ENCODE data around the gene GJD3.

The GJD3 gene

GRCh38 chr17:40351359-40352236 lies 12.9 kb downstream of the GJD3 start:
- DNase-seq (ENCODE audit: low read depth), result no peak

DNA sequence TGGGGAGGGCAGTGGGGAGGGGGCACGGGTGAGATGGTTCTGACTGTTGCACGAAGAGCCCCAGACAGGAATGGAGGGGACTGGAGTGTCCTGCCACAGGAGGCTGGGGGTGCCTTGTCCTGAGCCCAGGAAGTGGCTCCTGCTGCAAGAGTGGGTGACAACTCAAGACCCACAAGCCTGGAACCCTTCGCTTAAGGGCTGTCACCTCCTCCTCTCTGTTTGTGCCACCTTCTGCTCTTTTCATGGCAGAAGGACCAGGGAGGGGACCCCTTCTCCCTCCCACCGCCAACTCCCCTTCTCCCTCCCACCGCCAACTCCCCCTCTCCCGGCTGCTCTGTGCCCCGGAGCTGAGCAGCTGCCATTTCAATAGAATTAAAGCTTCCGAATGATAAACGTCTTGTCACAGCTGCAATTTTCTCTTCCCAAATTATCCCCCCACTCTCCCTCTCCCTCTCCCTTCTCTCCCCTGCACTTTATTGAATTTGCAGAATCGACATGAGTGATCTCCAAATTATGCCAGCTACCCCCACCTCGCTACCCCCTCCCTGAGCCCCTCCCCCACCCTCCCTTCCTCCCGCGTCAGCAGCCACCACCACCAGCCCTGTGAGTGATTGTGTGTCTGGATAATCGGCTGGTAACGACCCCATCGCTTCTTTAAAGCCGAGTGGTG lies 13.7 kb downstream of the GJD3 start:
- no peak for DNase-seq (ENCODE audit: low read depth)

DNA sequence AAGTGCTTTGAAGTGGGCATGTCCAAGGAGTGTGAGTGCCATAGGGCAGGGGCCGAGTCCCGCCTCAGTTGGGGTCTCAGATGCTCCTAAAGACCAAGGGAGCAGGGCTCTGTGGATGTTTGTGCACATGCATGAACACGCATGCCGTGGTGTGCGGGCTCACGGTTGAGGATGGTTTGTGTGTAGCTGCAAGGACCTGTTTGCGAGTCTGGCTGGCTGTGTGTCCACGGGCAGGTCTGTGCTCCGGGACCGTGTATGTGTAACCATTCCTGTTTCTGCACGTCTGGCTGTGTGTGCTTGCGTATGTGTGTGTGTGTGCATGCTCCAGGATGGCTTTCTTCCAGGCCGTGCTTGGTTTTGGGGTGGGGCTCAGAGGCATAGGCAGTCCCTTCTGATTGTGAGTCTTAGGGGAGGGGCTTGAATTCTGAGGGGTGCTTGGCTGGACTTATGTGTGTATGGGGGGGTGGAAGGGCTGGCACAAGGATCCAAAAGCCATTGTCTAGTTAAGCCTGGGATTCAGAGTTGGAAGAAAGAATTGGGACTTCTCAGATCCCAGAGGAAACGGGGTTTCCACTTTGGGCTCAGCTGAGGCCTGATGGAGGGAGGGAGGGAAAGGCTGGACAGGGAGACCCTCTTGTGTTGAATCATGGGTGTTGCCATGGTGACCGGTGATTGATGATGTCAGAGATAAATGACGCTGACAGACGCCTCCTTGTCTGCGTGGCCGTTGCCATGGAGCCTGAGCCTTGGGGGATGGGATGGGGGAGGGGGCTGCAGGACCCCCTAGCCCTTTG lies 14.4 kb downstream of the GJD3 start:
- DNase-seq (ENCODE audit: low read depth), result no peak

GRCh38 chr17:40349477-40349894 lies 15.1 kb downstream of the GJD3 start:
- no peak for DNase-seq (ENCODE audit: low read depth)

- no peak for DNase-seq (ENCODE audit: low read depth)
Observed at GRCh38 chr17:40348562-40349476, 15.7 kb downstream of the GJD3 start.

- no peak for DNase-seq (ENCODE audit: low read depth)
Observed at GRCh38 chr17:40348136-40348504, 16.4 kb downstream of the GJD3 start.

DNA sequence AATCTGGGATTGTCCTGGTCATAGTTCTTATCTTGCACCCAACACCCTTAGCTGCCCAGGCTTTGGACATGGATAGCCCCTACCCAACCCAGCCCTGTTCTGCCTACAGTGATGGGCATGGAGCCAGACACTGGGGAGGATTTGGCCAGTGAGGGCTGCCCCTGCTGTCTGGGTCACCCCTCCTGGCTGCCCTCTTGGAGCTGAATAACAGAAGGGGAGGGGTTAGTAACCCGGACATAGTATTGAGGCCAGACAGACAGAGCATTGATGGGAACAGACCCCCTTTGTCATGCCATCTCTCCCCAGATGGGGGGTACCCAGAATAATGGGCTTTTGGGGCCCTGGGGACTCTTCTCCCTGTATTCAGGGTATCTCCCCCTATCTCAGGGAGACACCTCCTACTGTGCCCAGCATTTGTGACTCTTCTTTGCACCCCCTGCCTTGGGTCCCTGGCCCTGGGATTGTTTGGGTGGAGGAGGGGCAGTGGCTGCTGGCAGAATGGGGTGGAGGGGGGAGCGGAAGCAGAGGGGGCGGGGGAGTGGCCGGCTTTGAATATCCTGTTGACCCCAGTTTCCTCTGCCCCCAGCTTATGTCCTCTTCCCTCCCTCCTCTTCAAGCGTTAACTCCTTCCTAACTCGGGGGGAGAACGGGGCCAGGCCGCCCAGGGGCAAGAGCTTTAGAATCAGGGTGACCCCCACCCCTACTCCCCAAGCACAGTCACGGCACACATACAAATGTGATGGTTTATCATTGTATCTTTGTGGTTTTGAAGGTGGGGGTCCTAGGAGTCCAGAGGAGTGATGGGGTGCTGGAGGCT lies 17.0 kb downstream of the GJD3 start:
- DNase-seq (ENCODE audit: low read depth), result no peak

DNA sequence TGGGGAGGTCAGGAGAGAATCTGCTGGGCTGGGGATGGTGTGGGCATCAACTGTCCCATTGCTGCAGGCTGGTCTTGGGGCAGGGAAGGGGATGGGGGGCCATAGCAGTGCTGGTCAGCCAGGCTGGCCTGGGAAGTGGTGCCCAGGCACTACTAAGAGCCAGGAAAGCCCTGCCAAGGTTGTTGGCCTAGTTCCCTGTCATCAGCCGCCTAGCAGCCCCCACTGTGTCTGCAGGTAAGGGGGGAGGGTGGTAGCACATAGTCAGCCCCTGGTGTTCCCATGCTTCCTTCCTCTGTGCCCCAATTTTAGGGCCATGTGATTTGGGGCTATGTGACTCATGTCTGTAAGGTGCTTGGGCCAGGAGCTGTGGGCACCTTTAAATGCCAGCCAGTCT lies 17.8 kb downstream of the GJD3 start:
- DNase-seq (ENCODE audit: low read depth), result no peak

GRCh38 chr17:40345994-40346764 lies 18.4 kb downstream of the GJD3 start:
- DNase-seq (ENCODE audit: low read depth), result no peak

- DNase-seq (ENCODE audit: low read depth), result no peak
Observed at GRCh38 chr17:40345161-40345993, 19.2 kb downstream of the GJD3 start.

DNA sequence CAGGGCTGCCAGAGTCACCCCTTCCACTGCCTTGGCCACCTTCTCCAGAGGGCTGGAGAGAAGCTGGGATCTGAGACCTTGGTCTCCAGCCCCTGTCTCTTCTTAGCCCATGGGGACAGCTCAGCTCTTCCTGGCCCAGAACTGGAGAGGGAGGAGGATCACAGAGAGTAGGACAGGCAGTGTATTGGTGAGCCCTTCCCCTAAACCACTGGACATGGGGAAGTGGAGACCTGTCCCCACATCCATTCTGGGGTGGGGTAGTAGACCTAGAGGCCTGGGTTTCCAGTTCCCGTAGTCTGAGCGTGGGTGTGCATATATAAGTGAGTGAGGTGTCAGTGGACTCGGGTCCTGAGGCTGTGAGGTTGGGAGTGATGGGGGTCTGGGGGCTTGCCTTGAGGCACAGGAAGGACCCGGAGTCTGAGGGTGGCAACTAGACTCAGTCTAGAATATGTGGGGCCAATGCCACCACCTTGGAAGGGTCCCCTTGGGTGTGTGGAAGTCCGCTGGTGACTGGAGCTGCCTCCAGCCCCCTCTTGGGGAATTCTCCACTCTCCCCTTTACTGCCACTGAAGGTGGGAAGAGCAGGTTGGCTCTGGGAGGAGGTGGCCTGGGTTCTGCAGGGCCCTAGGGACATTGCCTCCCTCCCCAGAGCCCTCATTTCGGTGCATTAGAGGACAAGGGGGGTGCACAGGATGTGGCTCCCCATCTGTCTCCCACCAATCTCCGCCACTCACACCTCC lies 19.9 kb downstream of the GJD3 start:
- DNase-seq (ENCODE audit: low read depth), result no peak

DNA sequence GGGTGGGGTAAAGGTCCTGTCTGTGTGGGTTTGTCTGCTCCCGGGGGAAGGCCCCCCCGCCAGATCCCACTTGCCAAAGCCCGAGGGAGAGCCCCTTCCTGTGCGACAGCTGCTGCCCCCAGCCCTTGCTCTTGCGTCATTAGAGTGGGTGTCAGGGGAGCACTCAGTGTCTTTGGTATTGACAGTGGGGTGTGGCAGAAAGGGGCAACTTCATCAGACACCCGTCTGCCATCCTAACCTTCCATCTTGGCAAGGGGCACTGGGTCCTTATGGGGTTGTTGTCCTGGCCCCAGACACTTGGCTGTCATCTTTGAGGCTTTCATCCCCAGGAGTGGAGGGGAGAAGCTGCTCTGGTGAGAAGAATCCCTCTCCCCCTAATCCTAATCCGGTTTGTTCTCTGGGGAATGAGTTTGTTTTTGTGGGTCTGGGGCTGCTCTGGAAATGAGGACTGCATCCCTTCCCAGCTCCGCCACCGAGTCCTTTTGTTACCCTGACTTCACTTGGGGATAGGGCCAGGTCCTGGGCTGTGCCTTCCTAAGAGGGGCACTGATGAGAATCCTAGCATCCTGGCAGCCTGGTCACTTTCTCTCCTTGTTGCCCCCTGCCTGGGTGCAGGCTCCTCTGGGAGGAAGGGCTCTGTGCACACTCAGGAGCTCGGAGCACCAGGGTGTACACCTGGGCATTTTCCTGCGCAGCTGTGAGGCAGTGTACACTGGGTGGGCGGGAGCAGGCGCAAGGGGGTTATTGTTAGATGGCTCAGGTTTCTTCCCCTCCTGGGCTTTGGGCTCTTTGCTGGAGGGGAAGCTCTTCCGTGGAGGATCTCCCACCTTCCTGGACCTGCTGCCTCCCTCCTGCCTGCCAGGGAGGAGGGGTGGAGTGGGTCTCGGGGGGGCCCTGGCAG lies 21.1 kb downstream of the GJD3 start:
- DNase-seq (ENCODE audit: low read depth), result no peak

- DNase-seq (ENCODE audit: low read depth), result no peak
Observed at GRCh38 chr17:40342504-40343218, 21.9 kb downstream of the GJD3 start.

DNA sequence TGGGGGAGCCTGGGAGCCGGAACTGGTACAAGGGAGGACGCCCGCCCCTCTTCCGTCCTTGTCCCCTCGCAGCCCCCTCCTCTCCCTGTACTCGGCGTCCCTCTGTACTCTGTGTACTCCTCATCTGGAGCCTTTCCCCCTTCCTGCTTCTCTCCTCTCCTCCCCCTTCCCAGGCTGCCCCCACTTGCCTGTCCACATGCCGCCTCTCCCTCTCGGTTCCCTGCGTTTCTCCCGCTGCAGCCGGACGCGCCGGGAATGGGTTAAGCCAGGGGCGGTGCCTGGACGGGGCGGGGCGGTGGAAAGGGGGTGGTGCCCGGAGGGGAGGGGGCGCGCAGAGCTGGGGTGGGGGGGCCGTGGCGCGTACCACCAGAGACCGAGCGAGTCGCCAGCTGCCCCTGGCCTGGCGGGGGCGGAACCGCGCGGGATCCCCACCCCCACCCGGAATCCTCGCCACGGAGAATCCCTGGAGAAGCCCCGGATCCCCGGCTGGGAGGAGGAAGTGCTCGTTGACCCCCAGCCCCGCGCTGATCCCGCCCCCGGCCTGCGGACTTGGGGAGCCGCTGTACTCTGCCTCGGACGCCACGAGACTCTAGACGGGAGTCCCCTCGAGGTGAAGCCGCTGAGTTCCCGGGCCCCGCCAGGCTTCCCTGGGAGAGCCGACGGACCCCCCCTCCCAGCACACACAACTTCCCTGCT lies 22.6 kb downstream of the GJD3 start:
- DNase-seq (ENCODE audit: low read depth), result no peak

DNA sequence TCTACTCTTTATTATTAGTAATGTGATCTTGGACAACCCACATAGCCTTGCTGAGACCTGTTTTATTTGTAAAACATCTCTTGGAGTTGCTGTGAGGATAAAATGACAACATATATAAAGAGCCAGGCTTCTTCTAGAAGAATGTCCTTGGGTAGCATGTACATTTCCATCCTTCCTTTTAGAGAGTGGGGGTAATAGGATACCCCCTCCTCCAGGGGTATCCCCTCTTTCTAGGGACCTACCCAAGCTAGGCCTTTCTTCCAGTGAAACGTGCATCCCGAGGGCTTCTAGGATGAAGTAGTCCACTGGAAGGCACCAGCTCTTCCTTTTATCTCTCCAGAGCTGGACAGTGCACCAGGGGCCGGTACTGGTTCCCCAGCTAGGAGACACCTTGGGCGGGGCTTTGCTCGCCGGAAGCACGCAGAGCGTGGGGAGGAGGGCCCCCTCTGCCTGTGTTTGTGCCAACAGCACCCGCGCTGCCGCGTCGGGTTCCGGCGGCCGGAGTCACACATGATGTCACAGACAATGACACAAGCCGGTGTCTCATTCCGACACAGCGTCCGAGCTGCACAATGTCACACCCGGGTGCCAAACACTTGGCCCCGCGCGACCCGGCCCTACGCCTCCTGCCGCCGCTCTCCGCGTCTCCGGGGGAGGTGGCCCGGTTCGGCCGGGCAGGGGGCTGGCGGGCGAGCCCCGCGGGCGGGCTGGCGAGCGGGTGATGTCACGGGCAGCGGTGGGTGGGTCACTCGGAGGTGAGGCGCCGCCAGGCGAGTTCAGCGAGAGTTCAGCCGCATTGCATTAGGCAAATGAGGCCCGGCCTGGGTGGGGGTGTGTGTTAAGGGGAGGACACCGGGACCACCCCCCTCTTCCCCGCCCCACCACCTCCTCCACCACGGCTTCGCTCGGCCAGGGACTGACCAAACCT lies 23.4 kb downstream of the GJD3 start:
- DNase-seq (ENCODE audit: low read depth), result peak; percentile 78

All from activated T-helper 9 cell treated with anti-CD3 and anti-CD28 coated beads, Interleukin-2, amount 50 U/mL, for 16 hours (primary cell).